DOHH2 (cell line): ENCODE measurements around the gene DYRK1A.

Source experiments
- EZH2phosphoT487 ChIP-seq: fragments of 200-600 bp; sonication (generic); IDR thresholded peaks from 2 replicates; pipeline ENCODE4 v1.6.1; 2017; ENCODE audit warnings: borderline replicate concordance, mild to moderate bottlenecking, antibody characterized with exemption, low read length, moderate library complexity, mixed read lengths
- TF ChIP-seq, protein P1 (sequence below): fragments of 200-600 bp; sonication (generic); IDR thresholded peaks from one replicate; pipeline ENCODE4 v1.5.1; 2014; ENCODE audit warnings: antibody characterized with exemption, mild to moderate bottlenecking, low read depth, low read length; ENCODE audit not compliant: poor library complexity, severe bottlenecking

DNA sequence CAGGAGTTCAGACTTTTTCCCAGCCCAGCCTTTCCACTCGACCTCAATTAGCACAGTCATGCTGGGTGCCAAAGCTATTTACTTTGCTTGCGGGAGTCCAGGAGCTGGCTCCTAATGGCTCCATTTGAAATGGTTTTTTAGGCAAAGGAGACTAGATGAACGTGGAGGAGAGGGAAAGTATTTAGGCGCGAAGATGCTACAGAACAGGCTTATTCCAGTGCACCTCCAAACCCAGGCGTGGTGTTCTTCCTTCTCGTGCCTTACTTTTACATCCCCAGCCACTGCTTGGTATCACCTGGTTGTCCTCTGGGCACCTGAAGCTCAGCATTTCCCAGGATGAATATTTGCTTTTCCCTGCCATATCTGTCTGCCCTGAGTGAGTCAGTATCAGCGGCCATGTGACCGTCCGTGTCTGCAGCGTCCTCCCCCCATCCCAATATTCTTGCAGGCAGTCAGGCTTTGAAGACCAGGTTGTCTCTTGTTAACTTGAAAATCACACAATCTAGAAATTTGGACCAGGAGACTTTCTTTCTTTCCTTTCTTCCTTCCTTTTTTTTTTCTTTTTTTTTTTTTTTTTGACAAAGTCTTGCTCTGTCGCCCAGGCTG, 198.5 kb downstream of the DYRK1A start:
- TF ChIP-seq, protein P1, sequence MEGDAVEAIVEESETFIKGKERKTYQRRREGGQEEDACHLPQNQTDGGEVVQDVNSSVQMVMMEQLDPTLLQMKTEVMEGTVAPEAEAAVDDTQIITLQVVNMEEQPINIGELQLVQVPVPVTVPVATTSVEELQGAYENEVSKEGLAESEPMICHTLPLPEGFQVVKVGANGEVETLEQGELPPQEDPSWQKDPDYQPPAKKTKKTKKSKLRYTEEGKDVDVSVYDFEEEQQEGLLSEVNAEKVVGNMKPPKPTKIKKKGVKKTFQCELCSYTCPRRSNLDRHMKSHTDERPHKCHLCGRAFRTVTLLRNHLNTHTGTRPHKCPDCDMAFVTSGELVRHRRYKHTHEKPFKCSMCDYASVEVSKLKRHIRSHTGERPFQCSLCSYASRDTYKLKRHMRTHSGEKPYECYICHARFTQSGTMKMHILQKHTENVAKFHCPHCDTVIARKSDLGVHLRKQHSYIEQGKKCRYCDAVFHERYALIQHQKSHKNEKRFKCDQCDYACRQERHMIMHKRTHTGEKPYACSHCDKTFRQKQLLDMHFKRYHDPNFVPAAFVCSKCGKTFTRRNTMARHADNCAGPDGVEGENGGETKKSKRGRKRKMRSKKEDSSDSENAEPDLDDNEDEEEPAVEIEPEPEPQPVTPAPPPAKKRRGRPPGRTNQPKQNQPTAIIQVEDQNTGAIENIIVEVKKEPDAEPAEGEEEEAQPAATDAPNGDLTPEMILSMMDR, result no peak
- no peak for TF ChIP-seq EZH2phosphoT487
